SK-N-SH treated with all-trans-retinoic acid at 6 μM for 48 hours (cell line): ENCODE data around the gene GPNMB.

ENCODE experiments used
- CSDC2 ChIP-seq: fragments of 250-450 bp; sonication (Bioruptor Pico); IDR thresholded peaks from 2 replicates; pipeline ENCODE4 v1.5.0; 2020; ENCODE audit warnings: mild to moderate bottlenecking, moderate library complexity
- CSRNP3 ChIP-seq: fragments of 250-450 bp; sonication (Bioruptor Pico); IDR thresholded peaks from 2 replicates; pipeline ENCODE4 v1.5.1; 2021; ENCODE audit warnings: mild to moderate bottlenecking, moderate library complexity
- PATZ1 ChIP-seq: fragments of 250-450 bp; sonication (Bioruptor Pico); IDR thresholded peaks from 2 replicates; pipeline ENCODE4 v1.8.0; 2020; ENCODE audit warnings: mild to moderate bottlenecking, moderate library complexity, borderline replicate concordance
- RARB ChIP-seq: fragments of 250-450 bp; sonication (Bioruptor Pico); IDR thresholded peaks from 2 replicates; pipeline ENCODE4 v1.8.0; 2021; ENCODE audit warnings: mild to moderate bottlenecking, moderate library complexity
- TCF4 ChIP-seq: fragments of 250-450 bp; sonication (Bioruptor Pico); IDR thresholded peaks from 2 replicates; pipeline ENCODE4 v1.8.0; 2021; ENCODE audit warnings: mild to moderate bottlenecking, moderate library complexity, borderline replicate concordance
- TOX ChIP-seq: fragments of 250-450 bp; sonication (Bioruptor Pico); IDR thresholded peaks from 2 replicates; pipeline ENCODE4 v1.8.0; 2021; ENCODE audit warnings: mild to moderate bottlenecking, moderate library complexity, borderline replicate concordance
- TSHZ2 ChIP-seq: fragments of 250-450 bp; sonication (Bioruptor Pico); IDR thresholded peaks from 2 replicates; pipeline ENCODE4 v1.5.0; 2020; ENCODE audit warnings: mild to moderate bottlenecking, moderate library complexity
- ZFP3 ChIP-seq: fragments of 250-450 bp; sonication (Bioruptor Pico); IDR thresholded peaks from 2 replicates; pipeline ENCODE4 v1.5.0; 2020; ENCODE audit warnings: mild to moderate bottlenecking, moderate library complexity

- TF ChIP-seq TCF4 (CRISPR knock-in tag) (peak; percentile 59; the same call in 1 of the 2 replicates), ZFP3 (peak; percentile 75; the same call in 1 of the 2 replicates), TOX (CRISPR knock-in tag) (no peak), PATZ1 (CRISPR knock-in tag) (peak; percentile 67; the same call in 1 of the 2 replicates), TSHZ2 (peak; percentile 83; the same call in 1 of the 2 replicates), RARB (CRISPR knock-in tag) (no peak), CSDC2 (CRISPR knock-in tag) (peak; percentile 69; the same call in 1 of the 2 replicates), CSRNP3 (CRISPR knock-in tag) (no peak)
Observed at GRCh38 chr7:23273141-23273599, 26.6 kb downstream of the GPNMB start.
